ENCODE results near the gene RNF2. TPM values are rescaled to one million over a fixed set of nuclear protein-coding genes. Genes with fewer than 3 reads are reported as not detected.

The RNF2 gene
- total and polyA plus RNA-seq, 10 of the 15 experiments (the other 5 are each of a cell fraction or from before 2014, with no cell fraction given), result 4.8 to 36.3 (median 15.1) TPM

DNA sequence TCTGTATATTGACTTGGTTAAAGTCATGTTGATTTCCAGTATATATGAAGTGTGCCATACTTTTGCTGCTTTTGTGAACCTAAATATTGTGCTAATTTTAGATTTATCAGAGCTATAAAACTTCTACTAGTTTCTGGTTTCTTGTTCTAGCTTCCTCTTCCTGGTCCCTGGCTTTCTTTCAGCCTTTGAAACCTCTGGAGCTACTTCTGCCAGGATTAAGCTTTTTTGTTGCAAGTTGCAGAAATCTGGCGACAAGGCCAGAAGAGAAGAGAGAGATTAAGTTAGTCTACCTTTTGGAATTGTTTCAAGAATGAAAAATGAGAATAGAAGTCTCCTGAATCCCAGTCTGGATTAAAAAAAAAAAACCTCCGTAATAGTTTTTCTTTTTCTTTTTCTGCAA is 13.5 kb downstream of the RNF2 start (continued):
- TF ChIP-seq, protein P1, sequence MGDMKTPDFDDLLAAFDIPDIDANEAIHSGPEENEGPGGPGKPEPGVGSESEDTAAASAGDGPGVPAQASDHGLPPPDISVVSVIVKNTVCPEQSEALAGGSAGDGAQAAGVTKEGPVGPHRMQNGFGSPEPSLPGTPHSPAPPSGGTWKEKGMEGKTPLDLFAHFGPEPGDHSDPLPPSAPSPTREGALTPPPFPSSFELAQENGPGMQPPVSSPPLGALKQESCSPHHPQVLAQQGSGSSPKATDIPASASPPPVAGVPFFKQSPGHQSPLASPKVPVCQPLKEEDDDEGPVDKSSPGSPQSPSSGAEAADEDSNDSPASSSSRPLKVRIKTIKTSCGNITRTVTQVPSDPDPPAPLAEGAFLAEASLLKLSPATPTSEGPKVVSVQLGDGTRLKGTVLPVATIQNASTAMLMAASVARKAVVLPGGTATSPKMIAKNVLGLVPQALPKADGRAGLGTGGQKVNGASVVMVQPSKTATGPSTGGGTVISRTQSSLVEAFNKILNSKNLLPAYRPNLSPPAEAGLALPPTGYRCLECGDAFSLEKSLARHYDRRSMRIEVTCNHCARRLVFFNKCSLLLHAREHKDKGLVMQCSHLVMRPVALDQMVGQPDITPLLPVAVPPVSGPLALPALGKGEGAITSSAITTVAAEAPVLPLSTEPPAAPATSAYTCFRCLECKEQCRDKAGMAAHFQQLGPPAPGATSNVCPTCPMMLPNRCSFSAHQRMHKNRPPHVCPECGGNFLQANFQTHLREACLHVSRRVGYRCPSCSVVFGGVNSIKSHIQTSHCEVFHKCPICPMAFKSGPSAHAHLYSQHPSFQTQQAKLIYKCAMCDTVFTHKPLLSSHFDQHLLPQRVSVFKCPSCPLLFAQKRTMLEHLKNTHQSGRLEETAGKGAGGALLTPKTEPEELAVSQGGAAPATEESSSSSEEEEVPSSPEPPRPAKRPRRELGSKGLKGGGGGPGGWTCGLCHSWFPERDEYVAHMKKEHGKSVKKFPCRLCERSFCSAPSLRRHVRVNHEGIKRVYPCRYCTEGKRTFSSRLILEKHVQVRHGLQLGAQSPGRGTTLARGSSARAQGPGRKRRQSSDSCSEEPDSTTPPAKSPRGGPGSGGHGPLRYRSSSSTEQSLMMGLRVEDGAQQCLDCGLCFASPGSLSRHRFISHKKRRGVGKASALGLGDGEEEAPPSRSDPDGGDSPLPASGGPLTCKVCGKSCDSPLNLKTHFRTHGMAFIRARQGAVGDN (IDR thresholded peaks at IDR 0.05), result no peak
- TF ChIP-seq IRF4 (IDR thresholded peaks at IDR 0.05; ENCODE audit: low read depth, low read length), result no peak
- TF ChIP-seq STAT1 (conservative IDR thresholded peaks at IDR 0.05), result no peak
- TF ChIP-seq RCOR1 (conservative IDR thresholded peaks at IDR 0.05; ENCODE audit: low read depth, low read length), result no peak
- no peak for TF ChIP-seq SREBF2 (IDR thresholded peaks at IDR 0.05; ENCODE audit: low read length)
- TF ChIP-seq CHD4 (IDR thresholded peaks at IDR 0.05), result no peak

DNA sequence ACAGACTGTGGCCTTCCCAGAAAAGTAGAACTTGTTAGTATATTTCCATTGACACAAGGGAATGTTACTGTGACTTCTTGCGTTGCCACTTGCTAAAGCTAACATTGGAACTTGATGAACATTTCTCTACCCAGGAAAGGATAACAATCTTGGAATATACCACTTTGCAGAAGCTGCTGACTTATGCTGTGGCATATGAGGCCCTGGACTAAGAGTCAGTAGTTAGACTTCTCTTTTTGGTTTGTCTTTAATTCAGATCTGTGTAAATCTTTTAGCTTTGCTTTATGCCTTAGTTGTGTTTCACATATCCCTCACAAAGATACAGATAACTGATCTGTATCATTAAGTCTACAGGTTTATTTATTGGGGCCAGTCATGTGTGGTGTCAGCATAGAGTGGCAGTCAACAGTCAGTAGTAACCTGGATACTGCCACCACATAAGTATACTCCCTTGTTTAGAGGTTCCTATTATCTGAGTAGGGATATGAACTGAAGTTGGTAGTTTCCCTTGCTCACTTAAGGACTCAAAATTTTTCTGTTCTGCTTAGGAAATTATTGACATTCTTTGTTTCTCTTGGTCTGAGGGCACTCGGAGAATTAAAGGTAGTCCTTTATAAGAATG is 14.7 kb downstream of the RNF2 start:
- 95% methylated on average over 2 of the region's 2 CpGs for WGBS (ENCODE audit: insufficient coverage, insufficient replicate concordance, low lambda C conversion rate, missing lambda C conversion rate)
- H3K4me3 ChIP-seq, result no peak overlapping the region
- in situ Hi-C loops (cut with MboI) (no loop called here), intact Hi-C loops (cut with micrococcal nuclease; ENCODE audit: unreplicated experiment) (no loop called here)
- TF ChIP-seq ZNF217 (IDR thresholded peaks at IDR 0.05) (no peak), SREBF1 (IDR thresholded peaks at IDR 0.05; ENCODE audit: low read length) (no peak), RUNX3 (IDR thresholded peaks at IDR 0.05; ENCODE audit: low read length) (no peak)
- TF ChIP-seq, protein P2, sequence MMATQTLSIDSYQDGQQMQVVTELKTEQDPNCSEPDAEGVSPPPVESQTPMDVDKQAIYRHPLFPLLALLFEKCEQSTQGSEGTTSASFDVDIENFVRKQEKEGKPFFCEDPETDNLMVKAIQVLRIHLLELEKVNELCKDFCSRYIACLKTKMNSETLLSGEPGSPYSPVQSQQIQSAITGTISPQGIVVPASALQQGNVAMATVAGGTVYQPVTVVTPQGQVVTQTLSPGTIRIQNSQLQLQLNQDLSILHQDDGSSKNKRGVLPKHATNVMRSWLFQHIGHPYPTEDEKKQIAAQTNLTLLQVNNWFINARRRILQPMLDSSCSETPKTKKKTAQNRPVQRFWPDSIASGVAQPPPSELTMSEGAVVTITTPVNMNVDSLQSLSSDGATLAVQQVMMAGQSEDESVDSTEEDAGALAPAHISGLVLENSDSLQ (IDR thresholded peaks at IDR 0.05), result no peak
- TF ChIP-seq, protein P3, sequence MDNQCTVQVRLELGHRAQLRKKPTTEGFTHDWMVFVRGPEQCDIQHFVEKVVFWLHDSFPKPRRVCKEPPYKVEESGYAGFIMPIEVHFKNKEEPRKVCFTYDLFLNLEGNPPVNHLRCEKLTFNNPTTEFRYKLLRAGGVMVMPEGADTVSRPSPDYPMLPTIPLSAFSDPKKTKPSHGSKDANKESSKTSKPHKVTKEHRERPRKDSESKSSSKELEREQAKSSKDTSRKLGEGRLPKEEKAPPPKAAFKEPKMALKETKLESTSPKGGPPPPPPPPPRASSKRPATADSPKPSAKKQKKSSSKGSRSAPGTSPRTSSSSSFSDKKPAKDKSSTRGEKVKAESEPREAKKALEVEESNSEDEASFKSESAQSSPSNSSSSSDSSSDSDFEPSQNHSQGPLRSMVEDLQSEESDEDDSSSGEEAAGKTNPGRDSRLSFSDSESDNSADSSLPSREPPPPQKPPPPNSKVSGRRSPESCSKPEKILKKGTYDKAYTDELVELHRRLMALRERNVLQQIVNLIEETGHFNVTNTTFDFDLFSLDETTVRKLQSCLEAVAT (IDR thresholded peaks at IDR 0.05), result no peak
- H3K27me3 ChIP-seq (replicated peaks in 1 of 2; ENCODE audit: control insufficient read depth in 2 of 2, insufficient read depth in 2 of 2, low read length in 1 of 2), result no peaks in the 10 kb centered on the region
- no peak overlapping the region for H3K27ac ChIP-seq (ENCODE audit: control insufficient read depth, insufficient read depth)
- SMC1A ChIA-PET (ENCODE audit: uncharacterized antibody, unreplicated experiment), result interaction anchor here (0.8 to 1.0 kb wide), 3 partner anchors 11 to 14 kb away, joined by 3 to 4 read pairs (median 4); no protein-coding TSS in a partner anchor
- ATAC-seq (peak; percentile 46), DNase-seq (ENCODE audit: low read depth, low spot score) (no peak), FAIRE-seq (peak; percentile 23)
- no peaks in the 10 kb centered on the region; the same call in 2 of the 3 replicates for H3K9me3 ChIP-seq (replicated peaks; ENCODE audit: control insufficient read depth, insufficient read depth, low read length)
- H4K20me1 ChIP-seq (ENCODE audit: control insufficient read depth, insufficient read depth), result no peaks in the 10 kb centered on the region
- H3K9ac ChIP-seq (ENCODE audit: control insufficient read depth, insufficient read depth, low read length), result no peak overlapping the region
- CTCF ChIA-PET, result interaction anchor here (1.5 to 2.0 kb wide), 2 partner anchors 60 to 110 kb away, joined by 3 to 5 read pairs; no protein-coding TSS in a partner anchor
- no peaks in the 10 kb centered on the region; the same call in none of the 2 replicates for H3K79me2 ChIP-seq (ENCODE audit: control insufficient read depth, insufficient read depth, low read length)
- RAD21 ChIA-PET (ENCODE audit: unreplicated experiment), result interaction anchor here (0.6 to 1.8 kb wide), 3 partner anchors 12 to 110 kb away, joined by 3 to 10 read pairs (median 3); no protein-coding TSS in a partner anchor
- H3K4me2 ChIP-seq (ENCODE audit: control insufficient read depth, insufficient read depth), result no peak overlapping the region
- H2AFZ ChIP-seq (ENCODE audit: control insufficient read depth, low read depth, low read length), result no peak overlapping the region
- no peaks in the 10 kb centered on the region for H3K36me3 ChIP-seq (ENCODE audit: control insufficient read depth in 2 of 2, insufficient read depth in 2 of 2, low read length in 1 of 2)
- POLR2A ChIA-PET, result interaction anchor here (0.6 to 1.5 kb wide), 2 partner anchors 9 to 1248 kb away, joined by 3 to 4 read pairs; no protein-coding TSS in a partner anchor
- no peaks in the 10 kb centered on the region for H3K4me1 ChIP-seq (ENCODE audit: control insufficient read depth, insufficient read depth, low read length)
- BruUV-seq (replicated peaks), result no TSS peak

Measured in GM12878 (cell line).